Panc1 (cell line): ENCODE data around the gene SLC35F4. TPM values are rescaled to one million over a fixed set of nuclear protein-coding genes. Genes with fewer than 3 reads are reported as not detected.
A peak's percentile ranks its signal among the peaks of the same experiment; 100 is the strongest.

Source experiments
- ATAC-seq: fragments of 200-7000 bp; cut with Tn5 transposase; 2 replicates; pipeline ENCODE4 v1.9.1; 2020; ENCODE audit warnings: mild to moderate bottlenecking, moderate library complexity
- BruUV-seq: library from RNA; stranded (reverse); fragments of 400-500 nt; replicated peaks from 2 replicates; lab custom pipeline; 2021; lab: Mats Ljungman, UMichigan
- CTCF ChIA-PET: fragments of 300-600 bp; sonication (Branson Sonifier 250); formaldehyde crosslinking; loops from one replicate; lab custom pipeline; 2022; ENCODE audit warnings: antibody characterized with exemption; lab: Charles Lee
- POLR2A ChIA-PET: fragments of 300-600 bp; sonication (Branson Sonifier 250); formaldehyde crosslinking; loops from one replicate; lab custom pipeline; 2022; ENCODE audit warnings: antibody characterized with exemption; lab: Charles Lee
- DNase-seq: peaks from one replicate; pipeline ENCODE4 v3.0.0-alpha.2; 2010; ENCODE audit warnings: low read depth, low spot score
- H3K27ac ChIP-seq: 2 replicates; pipeline ENCODE4 v1.5.1; 2011; ENCODE audit warnings: mild to moderate bottlenecking, low read length, inconsistent platforms
- H3K27me3 ChIP-seq: fragments of 200-500 bp; sonication (Bioruptor generic); 2 replicates; pipeline ENCODE4 v1.6.0; 2014; ENCODE audit warnings: low read length, inconsistent platforms; ENCODE audit not compliant: control insufficient read depth, insufficient read depth
- H3K36me3 ChIP-seq: fragments of 200-500 bp; sonication (Bioruptor generic); 2 replicates; pipeline ENCODE4 v1.5.1; 2014; ENCODE audit warnings: inconsistent platforms, mild to moderate bottlenecking, low read length, moderate library complexity; ENCODE audit not compliant: control insufficient read depth, insufficient read depth
- H3K4me1 ChIP-seq: 2 replicates; pipeline ENCODE4 v1.5.1; 2011; ENCODE audit warnings: inconsistent platforms, mild to moderate bottlenecking, low read length, moderate library complexity; ENCODE audit not compliant: control insufficient read depth, insufficient read depth
- H3K4me3 ChIP-seq, 2 experiments: 2 replicates each; pipeline ENCODE4 v1.5.1; 2011 to 2012; ENCODE audit warnings: low read depth in 2 of 2, low read length in 2 of 2, mild to moderate bottlenecking in 2 of 2, inconsistent platforms in 1 of 2, moderate library complexity in 1 of 2
- H3K9me3 ChIP-seq: fragments of 200-500 bp; sonication (Bioruptor generic); 2 replicates; pipeline ENCODE4 v1.5.1; 2014; ENCODE audit warnings: low read depth, mild to moderate bottlenecking, inconsistent platforms, low read length, moderate library complexity; ENCODE audit not compliant: control insufficient read depth, insufficient read depth
- POLR2AphosphoS5 ChIP-seq: IDR thresholded peaks from 2 replicates; pipeline ENCODE4 v1.6.1; 2012; ENCODE audit warnings: mild to moderate bottlenecking, low read depth, low read length, moderate library complexity
- SIN3A ChIP-seq: IDR thresholded peaks from 2 replicates; pipeline ENCODE4 v1.6.1; 2012; ENCODE audit warnings: low read depth, mild to moderate bottlenecking, low read length, moderate library complexity, borderline replicate concordance; ENCODE audit not compliant: insufficient read depth
- TCF7L2 ChIP-seq: IDR thresholded peaks from 2 replicates; pipeline ENCODE4 v1.6.1; 2011; ENCODE audit warnings: mild to moderate bottlenecking, low read depth, low read length, inconsistent platforms
- in situ Hi-C: cut with HindIII; loops from 2 replicates; pipeline ENCODE4 v1.10.0; 2016; ENCODE audit warnings: low sequenced_read_pairs, low pct_unique_long_range_greater_than_20kb
- intact Hi-C: fragments of 100-400 bp; cut with micrococcal nuclease; formaldehyde crosslinking; loops from one replicate; pipeline ENCODE4 v1.10.0; 2022; ENCODE audit not compliant: unreplicated experiment
- total RNA-seq: library from RNA; stranded (reverse); gene quantifications from one replicate; pipeline ENCODE4 v1.2.1, GENCODE V29; 2021; ENCODE audit not compliant: unreplicated experiment
- TF ChIP-seq, protein P1 (sequence below), 2 experiments: IDR thresholded peaks; 2 replicates each; pipeline ENCODE4 v1.6.1; 2011 to 2012; ENCODE audit warnings: low read depth in 2 of 2, control low read depth in 1 of 2, low read length in 1 of 2, mild to moderate bottlenecking in 1 of 2, moderate library complexity in 1 of 2; ENCODE audit not compliant: insufficient read depth in 1 of 2
- TF ChIP-seq, protein P2 (sequence below): fragments of 450-650 bp; IDR thresholded peaks from 2 replicates; pipeline ENCODE4 v1.5.1; 2017; ENCODE audit warnings: mild to moderate bottlenecking

The SLC35F4 gene
- total RNA-seq, 1 experiment from 2014 or later = not detected

DNA sequence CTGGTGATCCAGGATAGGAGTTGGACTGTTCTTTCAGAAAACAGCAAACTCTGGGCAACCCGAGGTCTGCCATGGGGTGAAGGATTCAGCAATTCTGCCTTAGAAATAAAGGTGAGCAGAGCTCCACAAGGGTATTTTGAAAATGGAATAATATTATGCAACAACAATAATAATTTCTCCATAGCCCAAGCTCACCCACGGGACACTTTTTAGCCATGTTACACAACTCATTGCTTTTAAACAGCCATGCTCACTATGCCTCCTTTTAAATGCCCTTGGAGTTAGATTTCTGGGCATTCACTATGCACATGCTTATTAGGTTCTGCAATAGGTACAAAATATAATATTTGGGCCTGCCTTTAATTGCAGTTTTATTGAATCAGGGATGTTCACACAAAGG lies 37.2 kb downstream of the SLC35F4 start:
- DNase-seq = no peak
- no peaks in the 10 kb centered on the region for H3K27me3 ChIP-seq
- CTCF ChIA-PET = no interaction called here

DNA sequence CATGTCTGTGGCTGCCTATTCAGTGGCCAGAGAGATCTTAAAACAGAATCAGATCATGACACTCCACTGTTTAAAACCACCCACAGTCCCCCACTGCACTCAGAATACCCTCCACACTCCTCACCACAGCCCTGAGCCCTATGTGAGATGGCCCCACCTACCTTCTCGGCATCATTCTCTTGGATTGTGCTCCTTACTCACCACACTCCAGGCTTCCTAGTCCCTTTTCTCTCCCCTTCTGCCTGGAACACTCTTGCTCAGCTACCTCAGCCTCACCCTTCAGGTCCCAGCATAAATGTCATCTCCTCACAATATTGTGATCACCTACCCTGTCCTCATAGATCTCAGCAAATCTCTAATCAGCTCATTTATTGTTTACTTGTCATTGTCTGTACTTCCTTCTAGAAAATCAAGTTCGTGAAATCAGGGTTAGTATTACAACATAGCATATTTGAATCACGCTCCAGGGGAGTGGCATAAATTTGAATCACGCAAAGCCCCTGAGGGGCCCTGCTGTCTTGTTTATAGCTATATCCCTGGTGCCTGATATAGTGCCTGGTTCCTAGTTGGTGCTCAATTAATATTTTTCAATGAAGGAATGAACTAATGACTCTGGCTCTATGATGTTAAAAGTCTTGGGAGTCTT lies 42.8 kb downstream of the SLC35F4 start:
- no peak overlapping the region; the same call in 1 of the 2 replicates for H3K27ac ChIP-seq
- no peaks in the 10 kb centered on the region for H3K27me3 ChIP-seq
- intact Hi-C loops = no loop called here
- TF ChIP-seq SIN3A = no peak
- no peak for TF ChIP-seq TCF7L2
- TF ChIP-seq, protein P1, sequence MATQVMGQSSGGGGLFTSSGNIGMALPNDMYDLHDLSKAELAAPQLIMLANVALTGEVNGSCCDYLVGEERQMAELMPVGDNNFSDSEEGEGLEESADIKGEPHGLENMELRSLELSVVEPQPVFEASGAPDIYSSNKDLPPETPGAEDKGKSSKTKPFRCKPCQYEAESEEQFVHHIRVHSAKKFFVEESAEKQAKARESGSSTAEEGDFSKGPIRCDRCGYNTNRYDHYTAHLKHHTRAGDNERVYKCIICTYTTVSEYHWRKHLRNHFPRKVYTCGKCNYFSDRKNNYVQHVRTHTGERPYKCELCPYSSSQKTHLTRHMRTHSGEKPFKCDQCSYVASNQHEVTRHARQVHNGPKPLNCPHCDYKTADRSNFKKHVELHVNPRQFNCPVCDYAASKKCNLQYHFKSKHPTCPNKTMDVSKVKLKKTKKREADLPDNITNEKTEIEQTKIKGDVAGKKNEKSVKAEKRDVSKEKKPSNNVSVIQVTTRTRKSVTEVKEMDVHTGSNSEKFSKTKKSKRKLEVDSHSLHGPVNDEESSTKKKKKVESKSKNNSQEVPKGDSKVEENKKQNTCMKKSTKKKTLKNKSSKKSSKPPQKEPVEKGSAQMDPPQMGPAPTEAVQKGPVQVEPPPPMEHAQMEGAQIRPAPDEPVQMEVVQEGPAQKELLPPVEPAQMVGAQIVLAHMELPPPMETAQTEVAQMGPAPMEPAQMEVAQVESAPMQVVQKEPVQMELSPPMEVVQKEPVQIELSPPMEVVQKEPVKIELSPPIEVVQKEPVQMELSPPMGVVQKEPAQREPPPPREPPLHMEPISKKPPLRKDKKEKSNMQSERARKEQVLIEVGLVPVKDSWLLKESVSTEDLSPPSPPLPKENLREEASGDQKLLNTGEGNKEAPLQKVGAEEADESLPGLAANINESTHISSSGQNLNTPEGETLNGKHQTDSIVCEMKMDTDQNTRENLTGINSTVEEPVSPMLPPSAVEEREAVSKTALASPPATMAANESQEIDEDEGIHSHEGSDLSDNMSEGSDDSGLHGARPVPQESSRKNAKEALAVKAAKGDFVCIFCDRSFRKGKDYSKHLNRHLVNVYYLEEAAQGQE (IDR thresholded peaks at IDR 0.05; ENCODE audit: insufficient read depth in 1 of 2, low read depth in 2 of 2, low read length in 1 of 2) = no peak
- TF ChIP-seq, protein P2, sequence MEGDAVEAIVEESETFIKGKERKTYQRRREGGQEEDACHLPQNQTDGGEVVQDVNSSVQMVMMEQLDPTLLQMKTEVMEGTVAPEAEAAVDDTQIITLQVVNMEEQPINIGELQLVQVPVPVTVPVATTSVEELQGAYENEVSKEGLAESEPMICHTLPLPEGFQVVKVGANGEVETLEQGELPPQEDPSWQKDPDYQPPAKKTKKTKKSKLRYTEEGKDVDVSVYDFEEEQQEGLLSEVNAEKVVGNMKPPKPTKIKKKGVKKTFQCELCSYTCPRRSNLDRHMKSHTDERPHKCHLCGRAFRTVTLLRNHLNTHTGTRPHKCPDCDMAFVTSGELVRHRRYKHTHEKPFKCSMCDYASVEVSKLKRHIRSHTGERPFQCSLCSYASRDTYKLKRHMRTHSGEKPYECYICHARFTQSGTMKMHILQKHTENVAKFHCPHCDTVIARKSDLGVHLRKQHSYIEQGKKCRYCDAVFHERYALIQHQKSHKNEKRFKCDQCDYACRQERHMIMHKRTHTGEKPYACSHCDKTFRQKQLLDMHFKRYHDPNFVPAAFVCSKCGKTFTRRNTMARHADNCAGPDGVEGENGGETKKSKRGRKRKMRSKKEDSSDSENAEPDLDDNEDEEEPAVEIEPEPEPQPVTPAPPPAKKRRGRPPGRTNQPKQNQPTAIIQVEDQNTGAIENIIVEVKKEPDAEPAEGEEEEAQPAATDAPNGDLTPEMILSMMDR = no peak
- TF ChIP-seq POLR2AphosphoS5 = no peak
- POLR2A ChIA-PET = no interaction called here
- no peak overlapping the region for H3K4me3 ChIP-seq
- H3K9me3 ChIP-seq = no peaks in the 10 kb centered on the region
- DNase-seq = no peak
- no peaks in the 10 kb centered on the region for H3K36me3 ChIP-seq
- no peaks in the 10 kb centered on the region for H3K4me1 ChIP-seq
- no peak for ATAC-seq
- CTCF ChIA-PET = no interaction called here
- in situ Hi-C loops = no loop called here
- no TSS peak for BruUV-seq

More for the DNA sequence above, 37.2 kb downstream of the SLC35F4 start:
- Histone ChIP-seq H3K4me1 (peaks cover 9% of the 10 kb centered on the region), H3K4me3 (no peak overlapping the region), H3K9me3 (no peaks in the 10 kb centered on the region), H3K27ac (peak overlapping the region; percentile 17; the same call in 1 of the 2 replicates), H3K36me3 (no peaks in the 10 kb centered on the region)
- ATAC-seq = no peak
- no peak for TF ChIP-seq SIN3A
- BruUV-seq = no TSS peak
- in situ Hi-C loops = no loop called here
- intact Hi-C loops = no loop called here
- POLR2A ChIA-PET = no interaction called here

DNA sequence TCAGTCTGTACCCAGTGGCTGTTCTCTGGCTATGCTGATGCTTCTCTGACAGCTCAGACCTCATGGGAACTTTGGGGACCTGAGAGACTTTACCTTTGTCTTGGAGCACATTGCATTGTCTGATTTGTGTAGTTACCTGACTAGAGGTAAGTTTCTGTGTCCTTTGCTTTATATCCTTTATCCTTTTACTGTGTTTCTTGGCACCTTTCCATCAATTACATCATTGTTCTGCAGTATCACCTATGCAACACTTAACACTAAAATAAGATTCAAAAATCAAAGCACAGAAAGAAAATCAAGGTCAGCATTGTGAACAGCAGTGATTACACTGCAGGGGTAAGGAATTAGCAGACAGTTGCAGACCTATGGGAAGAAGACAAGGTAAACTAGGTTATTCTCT lies 43.8 kb downstream of the SLC35F4 start:
- no peak for ATAC-seq
- H3K4me1 ChIP-seq = no peaks in the 10 kb centered on the region
- POLR2A ChIA-PET = no interaction called here
- no TSS peak for BruUV-seq
- CTCF ChIA-PET = no interaction called here
- no peaks in the 10 kb centered on the region for H3K36me3 ChIP-seq
- H3K27ac ChIP-seq = no peak overlapping the region
- no peaks in the 10 kb centered on the region for H3K27me3 ChIP-seq
- H3K9me3 ChIP-seq = no peaks in the 10 kb centered on the region
- no peak for DNase-seq
- TF ChIP-seq, protein P2 = no peak
- TF ChIP-seq SIN3A = no peak
- TF ChIP-seq POLR2AphosphoS5 = no peak
- TF ChIP-seq TCF7L2 = no peak
- TF ChIP-seq, protein P1 (IDR thresholded peaks at IDR 0.05; ENCODE audit: insufficient read depth in 1 of 2, low read depth in 2 of 2, low read length in 1 of 2) = no peak
- in situ Hi-C loops = no loop called here
- intact Hi-C loops = no loop called here
- H3K4me3 ChIP-seq = no peak overlapping the region
